Kidney epithelial cell (primary cell): ENCODE results near the gene KCNMA1. TPM values are rescaled to one million over a fixed set of nuclear protein-coding genes. Genes with fewer than 3 reads are reported as not detected.

Experiments used
- DNase-seq: peaks from one replicate; pipeline ENCODE4 v3.0.0-alpha.2; 2010; ENCODE audit warnings: low read depth
- H3K27me3 ChIP-seq: 2 replicates; pipeline ENCODE4 v1.6.0; 2011; ENCODE audit warnings: low read length; ENCODE audit not compliant: control insufficient read depth, insufficient read depth
- H3K36me3 ChIP-seq: 2 replicates; pipeline ENCODE4 v1.5.1; 2011; ENCODE audit warnings: low read length; ENCODE audit not compliant: control insufficient read depth, insufficient read depth
- H3K4me3 ChIP-seq: 2 replicates; pipeline ENCODE4 v1.5.1; 2011; ENCODE audit warnings: low read depth, mild to moderate bottlenecking, control low read depth, low read length
- CTCF ChIP-seq: IDR thresholded peaks from 2 replicates; pipeline ENCODE4 v1.5.1; 2011; ENCODE audit warnings: mild to moderate bottlenecking, moderate library complexity, low read length, control low read depth, inconsistent platforms; ENCODE audit not compliant: insufficient read depth, poor library complexity, severe bottlenecking
- total RNA-seq: library from RNA; depleted of rRNA; stranded (reverse); fragments of >200 nt; gene quantifications from 2 replicates; pipeline ENCODE4 v1.2.3, GENCODE V29; 2015

KCNMA1 gene
- total RNA-seq, 1 donor from 2014 or later = 18.9 TPM

GRCh38 chr10:76976142-76976541 lies 661.5 kb downstream of the KCNMA1 start:
- no peak for DNase-seq

GRCh38 chr10:76975126-76975525 lies 662.5 kb downstream of the KCNMA1 start:
- no peak for TF ChIP-seq CTCF
- no peaks in the 10 kb centered on the region for H3K36me3 ChIP-seq
- no peak for DNase-seq
- H3K27me3 ChIP-seq = no peaks in the 10 kb centered on the region
- no peak overlapping the region for H3K4me3 ChIP-seq

More at GRCh38 chr10:76976142-76976541, 661.5 kb downstream of the KCNMA1 start:
- H3K27me3 ChIP-seq = no peaks in the 10 kb centered on the region
- no peaks in the 10 kb centered on the region for H3K36me3 ChIP-seq
- no peak for TF ChIP-seq CTCF
- H3K4me3 ChIP-seq = no peak overlapping the region

- Histone ChIP-seq H3K27me3 (no peaks in the 10 kb centered on the region), H3K36me3 (no peaks in the 10 kb centered on the region), H3K4me3 (no peak overlapping the region)
- TF ChIP-seq CTCF = no peak
- DNase-seq = no peak
Observed at GRCh38 chr10:76974017-76974691, 663.5 kb downstream of the KCNMA1 start.

- Histone ChIP-seq H3K4me3 (no peak overlapping the region), H3K36me3 (no peaks in the 10 kb centered on the region), H3K27me3 (no peaks in the 10 kb centered on the region)
- TF ChIP-seq CTCF = no peak
- DNase-seq = no peak
Observed at GRCh38 chr10:76973091-76974016, 664.3 kb downstream of the KCNMA1 start.

GRCh38 chr10:76972541-76972940 lies 665.1 kb downstream of the KCNMA1 start:
- no peak for TF ChIP-seq CTCF
- DNase-seq = no peak
- no peaks in the 10 kb centered on the region for H3K27me3 ChIP-seq
- H3K4me3 ChIP-seq = no peak overlapping the region
- no peaks in the 10 kb centered on the region for H3K36me3 ChIP-seq
